ENCODE results near the gene NLE1. TPM values are rescaled to one million over a fixed set of nuclear protein-coding genes. Genes with fewer than 3 reads are reported as not detected.

NLE1 gene
- total and polyA plus RNA-seq, 12 donors = 5.0 to 18.7 (median 11.8) TPM

DNA sequence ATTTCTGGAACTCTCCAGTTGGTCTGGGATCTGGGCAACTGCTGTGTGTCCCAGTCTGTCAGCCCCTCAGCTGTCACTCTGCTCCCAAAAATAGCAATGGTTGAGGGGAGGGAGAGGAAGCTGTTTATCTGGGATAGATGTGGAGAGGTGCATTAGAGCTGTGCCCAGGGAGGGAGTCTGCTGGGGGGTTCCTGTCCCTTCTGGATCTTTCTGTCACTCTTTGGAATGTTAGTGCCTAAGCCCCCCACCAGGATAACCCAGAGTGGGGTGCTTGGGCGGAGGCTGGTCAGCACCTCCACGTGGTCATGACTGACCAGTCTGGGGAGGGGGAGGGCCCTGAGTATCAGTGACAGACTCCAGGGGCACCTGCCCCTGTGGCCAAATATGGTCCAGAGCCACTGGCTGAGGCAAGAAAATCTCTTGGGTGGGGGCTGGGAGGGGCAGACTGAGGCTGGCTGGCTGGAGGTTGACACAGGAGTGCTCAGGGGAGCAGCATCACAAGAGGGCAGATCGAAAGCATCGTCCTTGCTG is 5.3 kb upstream of the NLE1 start, which contains the start of gene UNC45B:
Gene UNC45B, plus strand, starts transcription at position 443 of the 531 bp plus-strand sequence. CDS start 447 bp downstream, outside the sequence.
- TF ChIP-seq POLR2A (IDR thresholded peaks at IDR 0.05) = no peak
- H3K27me3 ChIP-seq = no peaks in the 10 kb centered on the region
- H3K9me3 ChIP-seq (replicated peaks in 1 of 3) = no peaks in the 10 kb centered on the region
- no peak for DNase-seq
- no peak within 1 kb of the TSS for H3K4me3 ChIP-seq
- H3K4me1 ChIP-seq (replicated peaks in 1 of 2) = no peaks in the 10 kb centered on the region
- H3K36me3 ChIP-seq (replicated peaks in 1 of 2) = no peaks in the 10 kb centered on the region
- H3K27ac ChIP-seq = no peak within 1 kb of the TSS
- intact Hi-C loops (cut with DNase I) = no loop called here
- WGBS, 4 donors = 67 to 82% (median 81%) methylated on average over 2 to 4 of the region's 4 CpGs

DNA sequence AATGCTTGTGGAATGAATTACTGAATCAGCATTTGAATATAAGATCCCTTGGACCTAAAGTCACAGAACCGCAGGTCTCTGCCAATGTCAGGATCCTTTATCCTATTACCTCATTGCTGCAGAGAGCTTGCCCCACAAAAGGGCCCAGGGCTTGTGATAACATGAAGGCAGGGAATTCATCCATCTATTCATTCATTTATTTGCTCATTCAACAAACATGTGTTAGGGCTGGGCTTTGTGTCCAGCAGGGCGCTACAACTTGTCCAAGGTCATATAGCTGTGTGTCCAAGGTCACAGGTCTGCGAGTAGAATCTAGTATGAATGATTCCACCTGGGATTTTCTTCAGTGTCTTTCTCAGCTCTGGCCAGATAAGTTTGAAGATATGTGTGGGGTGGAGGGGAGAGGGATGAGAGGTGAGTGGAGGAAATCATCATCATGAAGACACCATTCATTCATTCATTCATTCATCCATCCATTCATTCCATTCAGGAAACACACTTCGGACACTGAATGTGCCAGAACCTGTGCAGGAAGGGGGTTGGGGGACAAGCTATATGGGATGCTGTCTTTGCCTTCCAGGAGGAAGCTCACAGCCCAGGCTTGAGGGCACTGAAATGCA is 4.2 kb upstream of the NLE1 start:
- no peak for DNase-seq
- Histone ChIP-seq H3K36me3 (replicated peaks in 1 of 2) (no peaks in the 10 kb centered on the region), H3K4me1 (replicated peaks in 1 of 2) (peaks cover 1 to 3% of the 10 kb centered on the region in 2 donors), H3K9me3 (replicated peaks in 1 of 3) (no peaks in the 10 kb centered on the region), H3K27ac (no peak overlapping the region), H3K27me3 (no peaks in the 10 kb centered on the region), H3K4me3 (no peak overlapping the region)
- intact Hi-C loops (cut with DNase I) = no loop called here
- 45 to 56% (median 47%) methylated on average over 4 of the region's 4 CpGs for WGBS, 4 donors
- TF ChIP-seq, protein P1, sequence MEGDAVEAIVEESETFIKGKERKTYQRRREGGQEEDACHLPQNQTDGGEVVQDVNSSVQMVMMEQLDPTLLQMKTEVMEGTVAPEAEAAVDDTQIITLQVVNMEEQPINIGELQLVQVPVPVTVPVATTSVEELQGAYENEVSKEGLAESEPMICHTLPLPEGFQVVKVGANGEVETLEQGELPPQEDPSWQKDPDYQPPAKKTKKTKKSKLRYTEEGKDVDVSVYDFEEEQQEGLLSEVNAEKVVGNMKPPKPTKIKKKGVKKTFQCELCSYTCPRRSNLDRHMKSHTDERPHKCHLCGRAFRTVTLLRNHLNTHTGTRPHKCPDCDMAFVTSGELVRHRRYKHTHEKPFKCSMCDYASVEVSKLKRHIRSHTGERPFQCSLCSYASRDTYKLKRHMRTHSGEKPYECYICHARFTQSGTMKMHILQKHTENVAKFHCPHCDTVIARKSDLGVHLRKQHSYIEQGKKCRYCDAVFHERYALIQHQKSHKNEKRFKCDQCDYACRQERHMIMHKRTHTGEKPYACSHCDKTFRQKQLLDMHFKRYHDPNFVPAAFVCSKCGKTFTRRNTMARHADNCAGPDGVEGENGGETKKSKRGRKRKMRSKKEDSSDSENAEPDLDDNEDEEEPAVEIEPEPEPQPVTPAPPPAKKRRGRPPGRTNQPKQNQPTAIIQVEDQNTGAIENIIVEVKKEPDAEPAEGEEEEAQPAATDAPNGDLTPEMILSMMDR (IDR thresholded peaks at IDR 0.05) = no peak

DNA sequence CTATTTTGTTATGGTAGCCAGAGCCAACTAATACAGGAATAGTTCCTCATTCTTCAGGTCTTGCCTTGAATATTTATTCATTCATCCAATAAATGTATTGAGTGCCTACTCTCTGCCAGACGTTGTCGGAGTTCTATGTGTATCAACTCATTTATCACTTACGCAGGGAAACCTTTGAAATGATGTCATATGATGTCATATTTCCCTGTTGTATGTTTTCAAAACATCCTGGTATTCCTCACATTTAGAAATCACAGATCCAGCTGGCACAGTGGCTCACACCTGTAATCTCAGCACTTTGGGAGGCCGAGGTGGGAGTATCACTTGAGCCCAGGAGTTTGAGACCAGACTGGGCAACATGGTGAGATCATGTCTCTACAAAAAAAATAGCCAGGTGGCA is 2.7 kb upstream of the NLE1 start:
- intact Hi-C loops (cut with DNase I) = no loop called here
- TF ChIP-seq POLR2A (IDR thresholded peaks at IDR 0.05) = no peak
- TF ChIP-seq, protein P1 (IDR thresholded peaks at IDR 0.05) = no peak
- H3K9me3 ChIP-seq (replicated peaks in 1 of 3) = no peaks in the 10 kb centered on the region
- no peaks in the 10 kb centered on the region for H3K36me3 ChIP-seq (replicated peaks in 1 of 2)
- no peak overlapping the region for H3K27ac ChIP-seq
- peaks cover 6 to 10% of the 10 kb centered on the region in 2 donors for H3K4me1 ChIP-seq (replicated peaks in 1 of 2)
- no peak for DNase-seq
- no peaks in the 10 kb centered on the region for H3K27me3 ChIP-seq
- H3K4me3 ChIP-seq = no peak overlapping the region
- WGBS, 4 donors = 81 to 87% (median 83%) methylated on average over 4 of the region's 4 CpGs

DNA sequence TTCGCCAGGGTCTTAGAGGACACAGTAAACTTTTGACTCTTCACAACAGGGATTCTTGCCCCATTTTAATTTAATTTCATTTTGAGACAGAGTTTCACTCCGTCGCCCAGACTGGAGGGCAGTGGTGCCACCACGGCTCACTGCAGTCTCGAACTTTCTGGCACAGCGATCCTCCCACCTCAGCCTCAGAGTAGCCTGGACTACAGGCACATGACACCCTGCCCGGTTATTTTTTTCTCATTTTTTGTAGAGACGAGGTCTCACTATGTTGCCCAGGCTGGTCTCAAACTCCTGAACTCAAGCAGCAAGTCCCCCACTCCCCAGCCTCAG is 329 bp upstream of the NLE1 start:
- H3K27me3 ChIP-seq = no peaks in the 10 kb centered on the region
- 59 to 69% (median 61%) methylated on average over 7 to 8 of the region's 8 CpGs for WGBS, 4 donors
- no peak overlapping the region for H3K27ac ChIP-seq
- peak overlapping the region in 2 of 4 donors; percentile 70 to 93 for H3K4me3 ChIP-seq
- DNase-seq = no peak
- peaks cover 6 to 10% of the 10 kb centered on the region in 2 donors for H3K4me1 ChIP-seq (replicated peaks in 1 of 2)
- H3K9me3 ChIP-seq (replicated peaks in 1 of 3) = no peaks in the 10 kb centered on the region
- H3K36me3 ChIP-seq (replicated peaks in 1 of 2) = peaks cover 0 to 18% of the 10 kb centered on the region in 2 donors
- intact Hi-C loops (cut with DNase I) = no loop called here
- TF ChIP-seq, protein P1 (IDR thresholded peaks at IDR 0.05) = peak in 1 of 6 experiments; percentile 21
- TF ChIP-seq POLR2A (IDR thresholded peaks at IDR 0.05) = no peak

DNA sequence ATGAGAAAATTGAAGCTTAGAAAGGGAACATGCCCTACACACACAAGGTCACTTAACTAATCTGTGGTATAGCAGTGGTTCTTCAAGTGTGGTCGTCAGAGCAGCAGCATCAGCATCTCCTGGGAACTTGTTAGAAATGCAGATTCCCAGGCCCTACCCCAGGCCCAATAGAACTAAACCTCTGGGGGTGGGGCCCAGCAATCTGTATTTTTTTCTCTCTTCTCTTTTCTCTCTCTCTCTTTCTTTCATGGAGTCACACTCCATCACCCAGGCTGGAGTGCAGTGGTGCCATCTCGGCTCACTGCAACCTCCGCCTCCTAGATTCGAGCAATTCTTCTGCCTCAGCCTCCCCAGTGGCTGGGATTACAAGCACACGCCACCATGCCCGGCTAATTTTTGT is 3.9 kb downstream of the NLE1 start:
- peaks cover 0 to 60% of the 10 kb centered on the region in 2 donors for H3K36me3 ChIP-seq (replicated peaks in 1 of 2)

More for the DNA sequence above, 3.9 kb downstream of the NLE1 start:
- H3K27me3 ChIP-seq = no peaks in the 10 kb centered on the region
- H3K27ac ChIP-seq = no peak overlapping the region
- no peak overlapping the region for H3K4me3 ChIP-seq
- no peak for TF ChIP-seq POLR2A (IDR thresholded peaks at IDR 0.05)
- TF ChIP-seq, protein P1 (IDR thresholded peaks at IDR 0.05) = no peak
- 95 to 97% (median 96%) methylated on average over 6 of the region's 6 CpGs for WGBS, 4 donors
- no peak for DNase-seq
- intact Hi-C loops (cut with DNase I) = no loop called here
- peaks cover 6 to 10% of the 10 kb centered on the region in 2 donors for H3K4me1 ChIP-seq (replicated peaks in 1 of 2)
- no peaks in the 10 kb centered on the region for H3K9me3 ChIP-seq (replicated peaks in 1 of 3)

Data from adrenal gland (tissue), 12 donors.